ENCODE measurements around the gene TMX1. TPM values are rescaled to one million over a fixed set of nuclear protein-coding genes. Genes with fewer than 3 reads are reported as not detected.

The TMX1 gene
- total and polyA plus RNA-seq, 12 donors: 4.0 to 14.5 (median 6.6) TPM

- intact Hi-C loops (cut with DNase I): loop anchor here in 1 of 10 donors (5.0 kb wide), 1 partner anchor 362 kb away; the partner anchor contains the start of gene FRMD6
- WGBS, 2 donors: 97 to 100% methylated on average over 1 of the region's 1 CpG
These were observed 50.1 kb downstream of the TMX1 start for GRCh38 chr14:51290132-51290531.

GRCh38 chr14:51291016-51291415 is 51.0 kb downstream of the TMX1 start:
- H3K4me3 ChIP-seq: no peak overlapping the region
- no peak for ATAC-seq
- no peaks in the 10 kb centered on the region for H3K36me3 ChIP-seq
- H3K9me3 ChIP-seq: no peaks in the 10 kb centered on the region
- no peak for TF ChIP-seq CTCF (IDR thresholded peaks at IDR 0.05)
- DNase-seq: no peak
- WGBS, 2 donors: 98 to 99% methylated on average over 4 of the region's 4 CpGs
- H3K27ac ChIP-seq: no peak overlapping the region
- H3K27me3 ChIP-seq: no peaks in the 10 kb centered on the region
- intact Hi-C loops (cut with DNase I): loop anchor here in 1 of 10 donors (5.0 kb wide), 1 partner anchor 361 kb away; the partner anchor contains the start of gene FRMD6
- peaks cover 3 to 32% (median 18%) of the 10 kb centered on the region in 9 donors for H3K4me1 ChIP-seq

More at GRCh38 chr14:51290132-51290531, 50.1 kb downstream of the TMX1 start:
- H3K4me3 ChIP-seq: no peak overlapping the region
- no peak for TF ChIP-seq CTCF (IDR thresholded peaks at IDR 0.05)
- no peak for ATAC-seq
- no peak for DNase-seq
- H3K9me3 ChIP-seq: no peaks in the 10 kb centered on the region
- H3K27me3 ChIP-seq: no peaks in the 10 kb centered on the region
- peaks cover 3 to 32% (median 18%) of the 10 kb centered on the region in 9 donors for H3K4me1 ChIP-seq
- no peaks in the 10 kb centered on the region for H3K36me3 ChIP-seq
- no peak overlapping the region for H3K27ac ChIP-seq

- no peak for TF ChIP-seq CTCF (IDR thresholded peaks at IDR 0.05)
These were observed 53.3 kb downstream of the TMX1 start for GRCh38 chr14:51293149-51293911.

GRCh38 chr14:51293912-51294389 is 53.9 kb downstream of the TMX1 start:
- peak in 5 of 8 donors; percentile 12 to 31 (median 26) for ATAC-seq
- H3K4me3 ChIP-seq: no peak overlapping the region
- TF ChIP-seq CTCF (IDR thresholded peaks at IDR 0.05): no peak
- no peaks in the 10 kb centered on the region for H3K9me3 ChIP-seq
- DNase-seq: no peak
- intact Hi-C loops (cut with DNase I): loop anchor here in 1 of 10 donors (5.0 kb wide), 1 partner anchor 358 kb away; the partner anchor contains the start of gene FRMD6
- 75 to 79% methylated on average over 6 of the region's 6 CpGs for WGBS, 2 donors
- H3K36me3 ChIP-seq: no peaks in the 10 kb centered on the region
- H3K27me3 ChIP-seq: no peaks in the 10 kb centered on the region
- peak overlapping the region in 8 of 10 donors; percentile 11 to 74 (median 56) for H3K27ac ChIP-seq
- peaks cover 3 to 32% (median 19%) of the 10 kb centered on the region in 9 donors for H3K4me1 ChIP-seq

More at GRCh38 chr14:51293149-51293911, 53.3 kb downstream of the TMX1 start:
- H3K4me1 ChIP-seq: peaks cover 3 to 32% (median 18%) of the 10 kb centered on the region in 9 donors
- no peaks in the 10 kb centered on the region for H3K36me3 ChIP-seq
- H3K9me3 ChIP-seq: no peaks in the 10 kb centered on the region
- H3K4me3 ChIP-seq: no peak overlapping the region
- 28 to 42% methylated on average over 7 of the region's 7 CpGs for WGBS, 2 donors
- no peaks in the 10 kb centered on the region for H3K27me3 ChIP-seq
- intact Hi-C loops (cut with DNase I): loop anchor here in 1 of 10 donors (5.0 kb wide), 1 partner anchor 359 kb away; the partner anchor contains the start of gene FRMD6
- H3K27ac ChIP-seq: peak overlapping the region in 8 of 10 donors; percentile 11 to 74 (median 56)
- DNase-seq: peak; percentile 34 to 68
- peak; percentile 61 to 85 (median 82) for ATAC-seq
